ENCODE data around the gene HYDIN. TPM values are rescaled to one million over a fixed set of nuclear protein-coding genes. Genes with fewer than 3 reads are reported as not detected.

HYDIN gene
- polyA plus RNA-seq, 1 of the 3 experiments (the other 2 are of a cell fraction), result 0.33 TPM

- H3K4me2 ChIP-seq, result no peak overlapping the region
- H3K9me3 ChIP-seq, result no peaks in the 10 kb centered on the region
- no peak overlapping the region for H2AFZ ChIP-seq (ENCODE audit: low read depth)
- no peak overlapping the region for H3K9ac ChIP-seq
- no peaks in the 10 kb centered on the region for H3K4me1 ChIP-seq (ENCODE audit: control insufficient read depth in 1 of 2, insufficient read depth in 2 of 2, low read depth in 1 of 2, low read length in 1 of 2)
- no peaks in the 10 kb centered on the region for H4K20me1 ChIP-seq (ENCODE audit: insufficient read depth)
- H3K27ac ChIP-seq (ENCODE audit: low read depth in 2 of 2, low read length in 1 of 2), result no peak overlapping the region
- WGBS (ENCODE audit: low lambda C conversion rate), result 33% methylated on average over 3 of the region's 3 CpGs
- no peak overlapping the region for H3K4me3 ChIP-seq (ENCODE audit: low read depth in 2 of 2, low read length in 1 of 2)
- no peaks in the 10 kb centered on the region for H3K36me3 ChIP-seq (replicated peaks in 1 of 2; ENCODE audit: control insufficient read depth in 1 of 2, insufficient read depth in 2 of 2, low read length in 1 of 2)
- TF ChIP-seq MEF2A (IDR thresholded peaks at IDR 0.05; ENCODE audit: borderline replicate concordance, low read depth) (no peak), CHD2 (IDR thresholded peaks at IDR 0.05; ENCODE audit: low read length, partially characterized antibody) (no peak), USF1 (IDR thresholded peaks at IDR 0.05; ENCODE audit: borderline replicate concordance, low read depth) (no peak), POLR2AphosphoS5 (IDR thresholded peaks at IDR 0.05; ENCODE audit: low read depth, low read length) (no peak), PBX3 (IDR thresholded peaks at IDR 0.05) (no peak), MXI1 (IDR thresholded peaks at IDR 0.05; ENCODE audit: low read depth, low read length) (no peak), EP300 (IDR thresholded peaks at IDR 0.05; ENCODE audit: borderline replicate concordance in 1 of 2, low read depth in 1 of 2, low read length in 1 of 2) (no peak), JUND (IDR thresholded peaks at IDR 0.05) (no peak), FOXM1 (IDR thresholded peaks at IDR 0.05; ENCODE audit: low read depth) (no peak), TEAD4 (IDR thresholded peaks at IDR 0.05; ENCODE audit: borderline replicate concordance, insufficient read depth) (no peak), RFX5 (IDR thresholded peaks at IDR 0.05; ENCODE audit: low read length) (no peak), GATA2 (CRISPR knock-in tag; IDR thresholded peaks at IDR 0.05) (no peak), GABPA (IDR thresholded peaks at IDR 0.05; ENCODE audit: low read depth) (no peak), ELF1 (IDR thresholded peaks at IDR 0.05) (no peak), RAD21 (IDR thresholded peaks at IDR 0.05; ENCODE audit: low read length) (no peak), TAF1 (IDR thresholded peaks at IDR 0.05; ENCODE audit: borderline replicate concordance, low read depth, low read length) (no peak), ZBTB33 (IDR thresholded peaks at IDR 0.05; ENCODE audit: borderline replicate concordance, low read depth) (no peak), MAX (IDR thresholded peaks at IDR 0.05; ENCODE audit: low read depth) (no peak)
- no peaks in the 10 kb centered on the region for H3K27me3 ChIP-seq (ENCODE audit: insufficient read depth)
- H3K9me2 ChIP-seq, result no peaks in the 10 kb centered on the region
- no peaks in the 10 kb centered on the region for H3F3A ChIP-seq (replicated peaks; ENCODE audit: insufficient read depth)
- no peaks in the 10 kb centered on the region for H3K79me2 ChIP-seq (ENCODE audit: insufficient read depth)
- POLR2A ChIA-PET, result no interaction called here
- DNase-seq, result no peak
- CTCF ChIA-PET, result no interaction called here
Measured at GRCh38 chr16:71263582-71263981, 33.1 kb upstream of the HYDIN start.
